ENCODE results near the gene SYCP2L. TPM values are rescaled to one million over a fixed set of nuclear protein-coding genes. Genes with fewer than 3 reads are reported as not detected.

The SYCP2L gene
- total and polyA plus RNA-seq, 10 of the 15 experiments (the other 5 are each of a cell fraction or from before 2014, with no cell fraction given), result 0.03 to 0.12 (median 0.04) TPM; not detected in 7

GRCh38 chr6:10963113-10963512, 76.3 kb downstream of the SYCP2L start (continued):
- TF ChIP-seq GATAD2B (conservative IDR thresholded peaks at IDR 0.05; ENCODE audit: low read depth) (no peak), ETV6 (conservative IDR thresholded peaks at IDR 0.05 in 1 of 2, IDR thresholded peaks at IDR 0.05 in 1 of 2; ENCODE audit: borderline replicate concordance in 1 of 2, low read depth in 1 of 2) (no peak), TARDBP (IDR thresholded peaks at IDR 0.05; ENCODE audit: borderline replicate concordance) (no peak), ZZZ3 (IDR thresholded peaks at IDR 0.05; ENCODE audit: control insufficient read depth, insufficient read length, low read depth) (no peak), POLR2AphosphoS5 (IDR thresholded peaks at IDR 0.05; ENCODE audit: low read length) (no peak), CHD4 (IDR thresholded peaks at IDR 0.05) (no peak), IRF3 (IDR thresholded peaks at IDR 0.05) (no peak), POLR2A (IDR thresholded peaks at IDR 0.05; ENCODE audit: low read depth, low read length) (no peak), RELA (IDR thresholded peaks at IDR 0.05; ENCODE audit: borderline replicate concordance, partially characterized antibody) (no peak), MAX (IDR thresholded peaks at IDR 0.05; ENCODE audit: low read depth, low read length) (no peak), CEBPB (IDR thresholded peaks at IDR 0.05; ENCODE audit: borderline replicate concordance in 1 of 2, low read depth in 2 of 2, low read length in 2 of 2) (no peak)

- RAD21 ChIA-PET (ENCODE audit: unreplicated experiment), result no interaction called here
- no peaks in the 10 kb centered on the region for H3K79me2 ChIP-seq (ENCODE audit: control insufficient read depth, insufficient read depth, low read length)
- H3K4me1 ChIP-seq (ENCODE audit: control insufficient read depth, insufficient read depth, low read length), result peaks cover 4% of the 10 kb centered on the region
- H3K9me3 ChIP-seq (replicated peaks; ENCODE audit: control insufficient read depth, insufficient read depth, low read length), result peaks cover 3% of the 10 kb centered on the region
- TF ChIP-seq CBFB (IDR thresholded peaks at IDR 0.05; ENCODE audit: low read depth), result 0 out of 2 replicates have a peak, but pooled peaks have one; percentile 29
- no peak for TF ChIP-seq ZNF217 (IDR thresholded peaks at IDR 0.05)
- TF ChIP-seq KLF5 (IDR thresholded peaks at IDR 0.05; ENCODE audit: partially characterized antibody), result no peak
- peak; percentile 87 for TF ChIP-seq RUNX3 (IDR thresholded peaks at IDR 0.05; ENCODE audit: low read length)
- no peak for TF ChIP-seq IKZF1 (conservative IDR thresholded peaks at IDR 0.05)
- TF ChIP-seq SPI1 (IDR thresholded peaks at IDR 0.05; ENCODE audit: borderline replicate concordance, insufficient read depth, low read depth, low read length), result peak; percentile 24; the same call in 1 of the 2 replicates
- TF ChIP-seq RCOR1 (conservative IDR thresholded peaks at IDR 0.05; ENCODE audit: low read depth, low read length), result no peak
- H3K4me2 ChIP-seq (ENCODE audit: control insufficient read depth, insufficient read depth), result no peak overlapping the region
- H3K36me3 ChIP-seq (ENCODE audit: control insufficient read depth in 2 of 2, insufficient read depth in 2 of 2, low read length in 1 of 2), result no peaks in the 10 kb centered on the region
- DNase-seq (ENCODE audit: low read depth, low spot score), result peak; percentile 37
- CTCF ChIA-PET, result interaction anchor here (1.5 kb wide), 1 partner anchor 104 kb away, joined by 3 read pairs; no protein-coding TSS in a partner anchor
- peak; percentile 74 for FAIRE-seq
- BruUV-seq (replicated peaks), result no TSS peak
- no peak overlapping the region for H3K4me3 ChIP-seq
- H2AFZ ChIP-seq (ENCODE audit: control insufficient read depth, low read depth, low read length), result no peak overlapping the region
- POLR2A ChIA-PET, result no interaction called here
- H3K27ac ChIP-seq (ENCODE audit: control insufficient read depth, insufficient read depth), result no peak overlapping the region
- WGBS (ENCODE audit: insufficient coverage, insufficient replicate concordance, low lambda C conversion rate, missing lambda C conversion rate), result 0% methylated on average over 1 of the region's 1 CpG
- H3K27me3 ChIP-seq (replicated peaks in 1 of 2; ENCODE audit: control insufficient read depth in 2 of 2, insufficient read depth in 2 of 2, low read length in 1 of 2), result no peaks in the 10 kb centered on the region
- no peaks in the 10 kb centered on the region for H4K20me1 ChIP-seq (ENCODE audit: control insufficient read depth, insufficient read depth)
- no peak overlapping the region for H3K9ac ChIP-seq (ENCODE audit: control insufficient read depth, insufficient read depth, low read length)
- SMC1A ChIA-PET (ENCODE audit: uncharacterized antibody, unreplicated experiment), result no interaction called here
- intact Hi-C loops (cut with micrococcal nuclease; ENCODE audit: unreplicated experiment) (no loop called here), in situ Hi-C loops (cut with MboI) (no loop called here)
- peak; percentile 94 for ATAC-seq
These were observed 77.8 kb downstream of the SYCP2L start for GRCh38 chr6:10964684-10965083.

Measured in GM12878 (cell line).